IPS-NIHi11 (cell line): ENCODE results near the gene SLC6A13.

Experiments used
- DNase-seq: peaks from one replicate; pipeline ENCODE4 v3.0.0; 2012; ENCODE audit warnings: mixed read lengths, low spot score

SLC6A13 gene

GRCh38 chr12:177980-178828 is 84.4 kb downstream of the SLC6A13 start:
- DNase-seq = no peak

GRCh38 chr12:177336-177979 is 85.2 kb downstream of the SLC6A13 start:
- DNase-seq = no peak

- no peak for DNase-seq
Observed at GRCh38 chr12:176321-177181, 86.1 kb downstream of the SLC6A13 start.

- no peak for DNase-seq
Observed at GRCh38 chr12:175759-176158, 86.9 kb downstream of the SLC6A13 start.

- no peak for DNase-seq
Observed at GRCh38 chr12:175250-175649, 87.4 kb downstream of the SLC6A13 start.

- DNase-seq = no peak
Observed at GRCh38 chr12:174596-174995, 88.0 kb downstream of the SLC6A13 start.

- DNase-seq = no peak
Observed at GRCh38 chr12:174124-174523, 88.5 kb downstream of the SLC6A13 start.

- no peak for DNase-seq
Observed at GRCh38 chr12:172732-173161, 89.9 kb downstream of the SLC6A13 start.

GRCh38 chr12:171743-172676 is 90.6 kb downstream of the SLC6A13 start:
- DNase-seq = no peak

GRCh38 chr12:171276-171675 is 91.4 kb downstream of the SLC6A13 start:
- DNase-seq = no peak
